HUES6 (cell line): ENCODE data around the gene FNBP1.

Experiments used
- H3K27ac ChIP-seq: 2 replicates; pipeline ENCODE4 v1.7.0; 2013; ENCODE audit warnings: low read depth, mild to moderate bottlenecking, low read length, inconsistent platforms
- H3K27me3 ChIP-seq: 2 replicates; pipeline ENCODE4 v1.6.1; 2013; ENCODE audit warnings: low read length; ENCODE audit not compliant: control insufficient read depth, insufficient read depth
- H3K36me3 ChIP-seq: 2 replicates; pipeline ENCODE4 v1.6.1; 2013; ENCODE audit warnings: low read length; ENCODE audit not compliant: control insufficient read depth, insufficient read depth
- H3K4me1 ChIP-seq: 2 replicates; pipeline ENCODE4 v1.6.1; 2013; ENCODE audit warnings: low read length; ENCODE audit not compliant: control insufficient read depth, insufficient read depth
- H3K4me3 ChIP-seq: 2 replicates; pipeline ENCODE4 v1.5.1; 2013; ENCODE audit warnings: low read depth, low read length
- H3K9ac ChIP-seq: one replicate; pipeline ENCODE4 v1.6.1; 2013; ENCODE audit warnings: mild to moderate bottlenecking, low read length
- H3K9me3 ChIP-seq: 2 replicates; pipeline ENCODE4 v1.6.1; 2013; ENCODE audit warnings: low read depth, low read length; ENCODE audit not compliant: control insufficient read depth, insufficient read depth

Gene FNBP1

DNA sequence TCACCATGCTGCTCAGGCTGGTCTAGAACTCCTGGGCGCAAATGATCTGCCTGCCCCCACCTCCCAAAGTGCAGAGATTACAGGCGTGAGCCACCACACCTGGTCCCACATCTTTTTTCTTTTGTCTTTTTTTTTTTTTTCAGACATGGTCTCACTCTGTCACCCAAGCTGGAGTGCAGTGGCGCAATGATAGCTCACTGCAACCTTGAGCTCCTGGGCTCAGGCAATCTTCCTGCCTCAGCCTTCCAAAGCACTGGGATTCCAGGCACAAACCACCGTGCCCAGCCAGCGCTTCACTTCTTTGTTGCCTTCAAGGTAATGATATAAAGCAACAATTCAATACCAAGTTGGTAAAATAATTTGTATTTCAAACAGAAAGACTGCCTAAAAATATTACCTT, 128.9 kb downstream of the FNBP1 start:
- Histone ChIP-seq H3K27ac (no peak overlapping the region), H3K9me3 (no peaks in the 10 kb centered on the region), H3K4me3 (no peak overlapping the region), H3K4me1 (peaks cover 4% of the 10 kb centered on the region), H3K27me3 (no peaks in the 10 kb centered on the region), H3K9ac (no peak overlapping the region), H3K36me3 (no peaks in the 10 kb centered on the region)

DNA sequence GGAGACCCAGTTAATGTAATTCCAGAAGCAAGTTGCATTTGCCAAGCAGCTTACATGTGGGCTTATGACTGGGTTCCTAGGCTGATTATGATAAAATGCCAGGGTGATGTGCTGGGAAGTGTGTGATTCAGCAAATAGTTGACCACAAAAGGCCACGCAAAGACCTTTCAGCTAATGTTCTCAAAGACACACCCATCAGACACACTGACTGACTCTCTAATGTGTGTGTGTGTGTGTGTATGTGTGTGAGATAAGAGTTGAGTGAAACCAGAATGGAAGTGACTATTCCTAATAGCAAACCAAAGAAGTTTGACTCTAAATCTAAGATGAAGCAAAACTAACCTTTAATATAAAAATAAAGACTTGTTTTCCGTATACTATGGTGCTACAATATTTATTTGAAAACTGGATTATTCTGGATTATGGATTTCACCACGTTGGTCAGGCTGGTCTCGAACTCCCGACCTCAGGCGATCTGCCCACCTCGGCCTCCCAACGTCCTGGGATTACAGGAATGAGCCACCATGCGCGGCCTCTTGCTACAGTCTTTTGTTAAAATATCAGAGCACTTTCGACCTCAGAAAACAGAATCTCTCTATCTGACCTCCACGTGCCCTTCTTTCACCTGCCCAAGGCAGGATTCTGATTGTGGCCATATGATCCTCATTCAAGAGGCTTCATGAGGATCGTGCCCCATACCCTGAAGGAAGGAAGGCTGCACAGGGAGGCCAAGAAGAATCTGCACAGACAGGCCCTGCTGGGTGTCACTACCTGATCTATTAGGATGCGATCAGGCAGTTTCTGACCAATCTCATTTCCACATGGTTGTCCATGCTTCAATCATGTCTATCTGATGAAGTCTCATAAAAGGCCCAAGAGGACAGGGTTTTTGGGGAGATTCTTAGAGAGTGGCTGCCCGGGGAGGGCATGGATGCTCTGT, 132.1 kb downstream of the FNBP1 start:
- Histone ChIP-seq H3K9ac (no peak overlapping the region), H3K4me1 (peaks cover 6% of the 10 kb centered on the region), H3K27ac (no peak overlapping the region), H3K27me3 (no peaks in the 10 kb centered on the region), H3K36me3 (peaks cover 7% of the 10 kb centered on the region; the same call in 1 of the 2 replicates), H3K9me3 (no peaks in the 10 kb centered on the region), H3K4me3 (no peak overlapping the region)

DNA sequence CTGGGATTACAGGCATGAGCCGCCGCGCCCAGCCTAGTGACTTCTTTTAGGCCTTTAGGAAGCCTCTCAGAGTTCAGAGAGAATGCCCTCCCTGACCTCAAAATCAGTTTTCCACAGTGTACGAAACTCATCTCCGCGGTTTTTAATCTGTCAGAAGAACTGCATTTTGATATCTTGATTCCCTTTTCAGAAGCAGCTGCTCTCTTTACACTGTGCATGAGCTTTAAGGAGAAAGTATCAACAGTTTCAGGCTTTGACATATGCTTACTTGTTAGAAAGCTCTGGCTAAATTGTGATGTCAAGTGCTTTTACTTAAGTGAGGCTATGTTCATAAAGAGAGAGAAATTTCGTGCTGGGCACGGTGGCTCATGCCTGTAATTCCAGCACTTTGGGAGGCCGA, 133.1 kb downstream of the FNBP1 start:
- H3K4me3 ChIP-seq = no peak overlapping the region
- peaks cover 6% of the 10 kb centered on the region for H3K4me1 ChIP-seq
- peaks cover 7% of the 10 kb centered on the region; the same call in 1 of the 2 replicates for H3K36me3 ChIP-seq
- no peak overlapping the region for H3K27ac ChIP-seq
- no peaks in the 10 kb centered on the region for H3K9me3 ChIP-seq
- H3K9ac ChIP-seq = no peak overlapping the region
- H3K27me3 ChIP-seq = no peaks in the 10 kb centered on the region

DNA sequence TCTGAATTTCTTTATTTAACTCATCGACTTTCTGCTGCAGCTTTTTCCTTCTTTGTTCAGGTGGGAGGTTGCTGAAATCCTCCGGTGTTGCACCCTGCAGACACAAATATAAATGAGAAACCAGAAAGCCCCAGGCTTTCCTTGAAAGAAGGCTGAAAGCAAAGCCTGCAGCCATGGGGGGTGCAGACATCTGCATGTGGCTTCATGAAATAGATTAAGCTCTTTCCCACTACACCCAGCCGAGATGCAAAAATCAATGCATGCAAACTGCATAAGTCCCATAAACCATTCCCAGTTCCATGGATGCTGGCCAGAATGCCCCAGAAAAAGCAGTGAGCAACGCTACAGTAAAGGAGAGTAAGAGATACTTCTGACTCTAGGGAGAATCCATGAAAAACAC, 134.1 kb downstream of the FNBP1 start:
- no peak overlapping the region for H3K4me3 ChIP-seq
- H3K27ac ChIP-seq = no peak overlapping the region
- H3K4me1 ChIP-seq = peaks cover 6% of the 10 kb centered on the region
- peaks cover 7% of the 10 kb centered on the region; the same call in 1 of the 2 replicates for H3K36me3 ChIP-seq
- no peak overlapping the region for H3K9ac ChIP-seq
- H3K9me3 ChIP-seq = no peaks in the 10 kb centered on the region
- no peaks in the 10 kb centered on the region for H3K27me3 ChIP-seq

DNA sequence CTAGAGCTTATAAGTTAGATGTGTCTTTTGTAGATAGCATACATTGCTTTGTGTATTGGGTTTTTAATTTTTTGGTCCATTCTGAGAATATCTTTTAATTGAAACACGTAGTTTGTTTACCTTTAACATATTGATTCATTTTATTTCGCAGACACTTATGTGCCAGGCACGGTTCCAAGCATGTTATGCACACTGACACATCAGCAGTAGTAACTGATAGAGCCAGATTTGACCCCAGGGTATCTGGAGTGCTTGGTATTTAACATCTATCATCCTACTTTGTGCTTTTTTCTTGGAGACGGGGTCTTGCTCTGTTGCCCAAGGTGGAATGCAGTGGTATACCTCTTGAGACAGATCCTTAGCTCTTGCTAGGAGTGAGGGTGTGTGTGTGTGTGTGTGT, 135.8 kb downstream of the FNBP1 start:
- Histone ChIP-seq H3K27me3 (no peaks in the 10 kb centered on the region), H3K9me3 (no peaks in the 10 kb centered on the region), H3K4me1 (peaks cover 6% of the 10 kb centered on the region), H3K27ac (no peak overlapping the region), H3K4me3 (no peak overlapping the region), H3K36me3 (peaks cover 13% of the 10 kb centered on the region), H3K9ac (no peak overlapping the region)

DNA sequence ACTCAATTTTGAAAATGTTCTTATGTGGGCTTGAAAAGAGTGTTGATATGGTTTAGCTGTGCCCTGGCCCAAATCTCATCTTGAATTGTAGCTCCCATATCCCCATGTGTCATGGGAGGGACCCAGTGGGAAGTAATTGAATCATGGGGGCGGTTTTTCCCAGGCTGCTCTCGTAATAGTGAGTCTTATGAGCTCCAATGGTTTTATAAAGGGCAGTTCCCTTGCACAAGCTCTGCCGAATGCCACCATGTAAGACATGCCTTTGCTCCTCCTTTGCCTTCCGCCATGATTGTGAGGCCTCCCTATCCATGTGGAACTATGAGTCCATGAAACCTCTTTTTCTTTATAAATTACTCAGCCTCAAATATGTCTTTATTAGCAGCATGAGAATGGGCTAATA, 136.7 kb downstream of the FNBP1 start:
- Histone ChIP-seq H3K27ac (no peak overlapping the region), H3K4me3 (no peak overlapping the region), H3K9me3 (no peaks in the 10 kb centered on the region), H3K36me3 (peaks cover 20% of the 10 kb centered on the region), H3K4me1 (peaks cover 6% of the 10 kb centered on the region), H3K9ac (no peak overlapping the region), H3K27me3 (no peaks in the 10 kb centered on the region)

DNA sequence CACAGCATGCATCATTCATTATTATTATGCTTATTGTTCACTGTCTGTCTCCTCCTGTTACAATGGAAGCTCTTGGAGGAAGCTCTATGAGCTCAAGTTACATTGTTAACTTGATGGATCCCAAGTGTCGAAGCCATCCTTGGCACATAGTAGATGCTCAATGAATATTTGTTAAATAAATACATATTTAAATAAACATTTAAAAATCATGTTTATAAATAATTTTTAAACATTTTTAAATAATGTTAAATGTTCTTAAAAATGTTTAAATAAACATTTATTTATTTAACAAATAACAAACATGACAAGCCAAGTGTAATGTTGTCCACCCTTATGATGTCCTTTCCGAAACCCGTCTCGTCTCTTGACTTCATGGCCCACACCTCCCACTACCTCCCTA, 138.3 kb downstream of the FNBP1 start:
- H3K4me3 ChIP-seq = no peak overlapping the region
- H3K27ac ChIP-seq = no peak overlapping the region
- no peaks in the 10 kb centered on the region for H3K9me3 ChIP-seq
- peaks cover 28% of the 10 kb centered on the region for H3K36me3 ChIP-seq
- H3K4me1 ChIP-seq = peaks cover 6% of the 10 kb centered on the region
- no peak overlapping the region for H3K9ac ChIP-seq
- no peaks in the 10 kb centered on the region for H3K27me3 ChIP-seq

DNA sequence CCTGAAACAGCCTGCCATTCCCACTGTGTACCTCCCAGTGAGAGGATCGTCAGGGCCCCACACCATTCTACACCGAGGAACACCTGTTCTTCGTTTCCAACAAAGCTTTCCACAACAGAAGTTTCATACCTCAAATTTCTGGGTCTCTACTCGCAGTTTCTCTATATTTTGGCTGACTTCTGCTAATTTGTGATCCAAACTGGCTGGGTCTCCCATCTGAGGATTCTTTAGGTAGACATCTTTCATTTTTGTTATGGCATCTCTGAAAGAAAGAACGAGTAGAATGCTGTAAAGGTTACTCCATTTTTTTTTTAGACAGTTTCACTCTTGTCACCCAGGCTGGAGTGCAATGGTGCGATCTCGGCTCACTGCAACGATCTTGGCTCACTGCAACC, 140.3 kb downstream of the FNBP1 start:
- Histone ChIP-seq H3K4me1 (no peaks in the 10 kb centered on the region), H3K9me3 (no peaks in the 10 kb centered on the region), H3K27me3 (no peaks in the 10 kb centered on the region), H3K27ac (no peak overlapping the region), H3K9ac (no peak overlapping the region), H3K36me3 (peaks cover 32% of the 10 kb centered on the region), H3K4me3 (no peak overlapping the region)

DNA sequence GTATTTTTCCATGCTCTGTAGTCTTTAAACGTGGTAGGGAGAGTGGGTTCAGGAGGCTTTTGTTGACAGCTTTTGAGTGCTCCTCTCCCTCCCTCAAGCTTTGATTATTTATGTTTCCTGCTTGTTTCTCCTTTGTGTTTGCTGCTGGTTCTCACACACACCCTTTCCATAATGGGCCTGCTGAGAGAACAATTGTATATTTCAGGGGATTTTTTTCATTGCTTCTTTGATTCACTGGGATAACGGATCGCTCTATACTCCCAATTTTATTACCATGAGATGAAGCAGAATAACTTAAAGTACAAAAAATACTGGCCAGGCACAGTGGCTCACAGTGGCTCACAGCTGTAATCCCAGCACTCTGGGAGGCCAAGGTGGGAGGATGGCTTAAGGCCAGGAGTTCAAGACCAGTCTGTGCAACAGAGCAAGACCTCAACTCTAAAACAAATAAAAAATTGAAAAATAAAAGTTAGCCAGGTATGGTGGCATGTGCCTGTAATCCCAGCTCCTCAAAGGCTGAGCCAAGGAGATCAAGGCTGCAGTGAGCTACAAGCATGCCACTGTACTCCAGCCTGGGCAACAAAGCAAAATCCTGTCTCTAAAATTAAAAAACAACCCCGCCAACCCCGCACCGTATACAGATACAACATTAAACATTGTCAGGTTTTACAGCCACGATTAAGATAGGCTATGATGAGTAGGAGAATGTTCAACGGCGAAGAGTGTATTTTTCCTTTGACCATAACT, 140.8 kb downstream of the FNBP1 start:
- H3K4me3 ChIP-seq = no peak overlapping the region
- no peak overlapping the region for H3K27ac ChIP-seq
- no peaks in the 10 kb centered on the region for H3K9me3 ChIP-seq
- no peak overlapping the region for H3K9ac ChIP-seq
- H3K27me3 ChIP-seq = no peaks in the 10 kb centered on the region
- H3K4me1 ChIP-seq = no peaks in the 10 kb centered on the region
- peaks cover 27% of the 10 kb centered on the region for H3K36me3 ChIP-seq

DNA sequence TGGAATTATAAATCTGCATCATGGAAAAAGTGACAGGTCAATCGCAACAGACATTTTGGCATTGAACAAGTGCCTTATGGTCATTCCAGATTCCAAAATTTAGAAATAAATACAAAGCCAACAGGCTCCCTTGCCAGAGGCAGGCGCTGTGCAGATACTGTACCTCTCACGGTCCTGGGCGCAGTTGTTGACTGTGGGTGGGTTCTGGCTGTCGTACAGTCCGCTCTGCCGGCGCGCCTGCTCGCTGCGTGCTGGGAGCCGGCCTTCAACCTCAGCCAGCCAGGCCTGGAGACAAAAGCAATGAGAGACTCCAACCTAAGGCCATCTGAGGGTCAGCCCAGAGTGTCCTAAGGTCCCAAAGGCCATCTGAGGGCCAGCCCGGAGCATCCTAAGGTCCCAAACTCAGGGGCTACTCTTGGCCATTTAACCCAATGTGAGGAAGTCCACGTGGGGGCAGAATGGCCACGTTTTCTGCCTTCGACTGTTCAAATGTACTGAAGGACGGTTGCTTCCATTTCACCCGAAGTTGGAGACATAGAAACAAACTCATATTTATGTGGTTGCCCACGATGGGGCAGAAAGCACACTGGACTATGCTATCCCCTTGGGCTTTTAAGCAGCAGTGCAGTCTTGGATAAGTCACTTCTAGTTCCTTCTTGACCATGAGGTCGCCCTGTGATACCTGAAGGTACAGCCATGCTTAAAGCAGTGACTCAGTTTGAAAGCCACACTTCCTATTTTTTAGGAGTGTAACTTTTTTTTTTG, 142.5 kb downstream of the FNBP1 start:
- Histone ChIP-seq H3K36me3 (peaks cover 33% of the 10 kb centered on the region), H3K9ac (no peak overlapping the region), H3K9me3 (no peaks in the 10 kb centered on the region), H3K4me3 (no peak overlapping the region), H3K4me1 (no peaks in the 10 kb centered on the region), H3K27ac (no peak overlapping the region), H3K27me3 (no peaks in the 10 kb centered on the region)
